GM19099 (cell line): ENCODE measurements around the gene PPP2R5C.

Experiments used
- POLR2A ChIP-seq: IDR thresholded peaks from 3 replicates; pipeline ENCODE4 v1.6.1; 2011; ENCODE audit warnings: low read depth; ENCODE audit not compliant: insufficient read length; ENCODE audit errors: extremely low read depth

Gene PPP2R5C

GRCh38 chr14:101869217-101869616 lies 107.7 kb downstream of the PPP2R5C start:
- no peak for TF ChIP-seq POLR2A

GRCh38 chr14:101870273-101870939 lies 108.9 kb downstream of the PPP2R5C start:
- no peak for TF ChIP-seq POLR2A

- no peak for TF ChIP-seq POLR2A
These were observed 110.8 kb downstream of the PPP2R5C start for GRCh38 chr14:101872346-101872745.

GRCh38 chr14:101873076-101873825 lies 111.7 kb downstream of the PPP2R5C start:
- no peak for TF ChIP-seq POLR2A

GRCh38 chr14:101873991-101874390 lies 112.5 kb downstream of the PPP2R5C start:
- TF ChIP-seq POLR2A: no peak

GRCh38 chr14:101875041-101875726 lies 113.7 kb downstream of the PPP2R5C start:
- TF ChIP-seq POLR2A: no peak

- TF ChIP-seq POLR2A: no peak
These were observed 114.4 kb downstream of the PPP2R5C start for GRCh38 chr14:101875727-101876554.

- TF ChIP-seq POLR2A: no peak
These were observed 115.0 kb downstream of the PPP2R5C start for GRCh38 chr14:101876555-101876938.

GRCh38 chr14:101877766-101878165 lies 116.3 kb downstream of the PPP2R5C start:
- TF ChIP-seq POLR2A: no peak

GRCh38 chr14:101878211-101878821 lies 116.8 kb downstream of the PPP2R5C start:
- no peak for TF ChIP-seq POLR2A

- TF ChIP-seq POLR2A: no peak
These were observed 117.5 kb downstream of the PPP2R5C start for GRCh38 chr14:101878822-101879528.

- no peak for TF ChIP-seq POLR2A
These were observed 118.2 kb downstream of the PPP2R5C start for GRCh38 chr14:101879529-101880336.

GRCh38 chr14:101881426-101881825 lies 119.9 kb downstream of the PPP2R5C start:
- TF ChIP-seq POLR2A: no peak

GRCh38 chr14:101882141-101882935 lies 120.8 kb downstream of the PPP2R5C start:
- TF ChIP-seq POLR2A: no peak
